PC-9 (cell line): Measurements from ENCODE around the gene GSTT2. TPM values are rescaled to one million over a fixed set of nuclear protein-coding genes. Genes with fewer than 3 reads are reported as not detected.

Source experiments
- BruUV-seq: library from RNA; stranded (reverse); fragments of 400-500 nt; replicated peaks from 2 replicates; lab custom pipeline; 2021; lab: Mats Ljungman, UMichigan
- CTCF ChIA-PET: fragments of 300-600 bp; sonication (Branson Sonifier 250); formaldehyde crosslinking; loops from one replicate; lab custom pipeline; 2022; ENCODE audit warnings: antibody characterized with exemption; lab: Charles Lee
- POLR2A ChIA-PET: fragments of 300-600 bp; sonication (Branson Sonifier 250); formaldehyde crosslinking; loops from one replicate; lab custom pipeline; 2022; ENCODE audit warnings: antibody characterized with exemption; ENCODE audit not compliant: unreplicated experiment; lab: Charles Lee
- DNase-seq, 2 experiments: peaks; one replicate each; pipeline versions ENCODE4 v3.0.0 to v3.0.0-alpha.2; 2015 to 2022; ENCODE audit warnings: mixed read lengths in 1 of 2
- H2AFZ ChIP-seq: fragments of 200-600 bp; sonication (generic); 2 replicates; pipeline ENCODE4 v1.8.1; 2017; ENCODE audit warnings: antibody characterized with exemption
- H3F3A ChIP-seq: fragments of 200-600 bp; sonication (generic); 2 replicates; pipeline ENCODE4 v1.8.1; 2017; ENCODE audit warnings: antibody characterized with exemption, mild to moderate bottlenecking, low read depth; ENCODE audit not compliant: insufficient read depth
- H3K27ac ChIP-seq: fragments of 200-600 bp; sonication (generic); 2 replicates; pipeline ENCODE4 v1.6.1; 2016; ENCODE audit warnings: mixed run types
- H3K27me3 ChIP-seq: fragments of 200-600 bp; sonication (generic); 2 replicates; pipeline ENCODE4 v1.6.1; 2016; ENCODE audit warnings: low read depth, mixed run types; ENCODE audit not compliant: insufficient read depth
- H3K36me3 ChIP-seq: fragments of 200-600 bp; sonication (generic); 2 replicates; pipeline ENCODE4 v1.6.1; 2016; ENCODE audit warnings: low read depth, mixed run types
- H3K4me1 ChIP-seq: fragments of 200-600 bp; sonication (generic); replicated peaks from 2 replicates; pipeline ENCODE4 v1.6.1; 2016; ENCODE audit warnings: mixed run types; ENCODE audit not compliant: insufficient read depth
- H3K4me2 ChIP-seq: fragments of 200-600 bp; sonication (generic); 2 replicates; pipeline ENCODE4 v1.6.1; 2017; ENCODE audit warnings: mixed run types
- H3K4me3 ChIP-seq: fragments of 200-600 bp; sonication (generic); 2 replicates; pipeline ENCODE4 v1.6.1; 2016; ENCODE audit warnings: mixed run types
- H3K79me2 ChIP-seq: fragments of 200-600 bp; sonication (generic); 2 replicates; pipeline ENCODE4 v1.6.1; 2017; ENCODE audit warnings: low read depth, mixed run types
- H3K9me2 ChIP-seq: fragments of 200-600 bp; sonication (generic); 2 replicates; pipeline ENCODE4 v1.8.1; 2017; ENCODE audit warnings: mild to moderate bottlenecking; ENCODE audit not compliant: insufficient read depth
- H3K9me3 ChIP-seq: fragments of 200-600 bp; sonication (generic); 2 replicates; pipeline ENCODE4 v1.8.1; 2016; ENCODE audit warnings: low read depth; ENCODE audit not compliant: insufficient read depth
- H4K20me1 ChIP-seq: fragments of 200-600 bp; sonication (generic); 2 replicates; pipeline ENCODE4 v1.8.1; 2017; ENCODE audit not compliant: insufficient read depth
- CTCF ChIP-seq: fragments of 200-600 bp; sonication (generic); conservative IDR thresholded peaks from 2 replicates; pipeline ENCODE4 v1.6.1; 2017; ENCODE audit warnings: mixed run types, antibody characterized with exemption, mild to moderate bottlenecking, moderate library complexity
- EZH2 ChIP-seq: fragments of 200-600 bp; sonication (generic); IDR thresholded peaks from 2 replicates; pipeline ENCODE4 v1.8.0; 2017; ENCODE audit warnings: antibody characterized with exemption, low read depth
- intact Hi-C: fragments of 100-400 bp; cut with micrococcal nuclease; formaldehyde crosslinking; loops from one replicate; pipeline ENCODE4 v1.10.0; 2022; ENCODE audit not compliant: unreplicated experiment
- total RNA-seq: library from RNA; stranded (reverse); gene quantifications from 2 replicates; pipeline ENCODE4 v1.2.3, GENCODE V29; 2021

Gene GSTT2
- total RNA-seq, 1 experiment from 2014 or later = 0.79 TPM

- intact Hi-C loops = no loop called here
- ChIA-PET POLR2A (no interaction called here), CTCF (no interaction called here)
- no peaks in the 10 kb centered on the region for H3F3A ChIP-seq
- no peak overlapping the region for H2AFZ ChIP-seq
- H3K4me2 ChIP-seq = no peak overlapping the region
- peaks cover 22% of the 10 kb centered on the region for H3K79me2 ChIP-seq
- no peaks in the 10 kb centered on the region for H3K4me1 ChIP-seq
- no peaks in the 10 kb centered on the region for H3K9me2 ChIP-seq
- H3K9me3 ChIP-seq = no peaks in the 10 kb centered on the region
- TF ChIP-seq EZH2 (no peak), CTCF (no peak)
- H3K4me3 ChIP-seq = no peak overlapping the region
- H4K20me1 ChIP-seq = no peaks in the 10 kb centered on the region
- BruUV-seq = no TSS peak
- no peaks in the 10 kb centered on the region for H3K36me3 ChIP-seq
- no peak overlapping the region for H3K27ac ChIP-seq
- no peaks in the 10 kb centered on the region for H3K27me3 ChIP-seq
- DNase-seq = no peak
These were observed 46.1 kb downstream of the GSTT2 start for GRCh38 chr22:24026056-24026455.

DNA sequence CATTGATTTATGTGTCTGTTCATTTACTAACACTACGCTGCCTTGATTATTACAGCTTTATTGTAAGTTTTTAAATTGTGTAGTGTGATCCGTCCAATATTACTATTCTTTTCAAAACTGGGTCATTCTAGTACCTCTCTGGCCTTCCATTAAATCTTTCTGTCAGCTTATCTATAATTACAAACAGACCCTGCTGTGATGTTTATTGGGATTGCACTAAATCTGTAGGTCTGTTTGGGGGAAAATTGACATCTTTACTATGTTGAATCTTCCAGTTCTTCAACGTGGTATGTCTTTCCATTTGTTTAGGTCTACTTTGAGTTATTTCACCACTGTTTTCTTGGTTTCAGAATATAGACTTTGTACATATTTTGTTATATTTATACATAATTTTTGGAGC lies 46.8 kb downstream of the GSTT2 start:
- H3K27ac ChIP-seq = no peak overlapping the region
- no peaks in the 10 kb centered on the region for H3K36me3 ChIP-seq
- H4K20me1 ChIP-seq = peaks cover 1% of the 10 kb centered on the region; the same call in 1 of the 2 replicates
- no peak overlapping the region for H3K4me3 ChIP-seq
- no peak for DNase-seq
- no peaks in the 10 kb centered on the region for H3F3A ChIP-seq
- intact Hi-C loops = no loop called here
- ChIA-PET POLR2A (interaction anchor here (0.6 kb wide), 1 partner anchor 18 kb away, joined by 3 read pairs; no protein-coding TSS in a partner anchor), CTCF (no interaction called here)
- no peak overlapping the region for H3K4me2 ChIP-seq
- H3K9me3 ChIP-seq = no peaks in the 10 kb centered on the region
- peaks cover 29% of the 10 kb centered on the region for H3K79me2 ChIP-seq
- BruUV-seq = no TSS peak
- no peak overlapping the region for H2AFZ ChIP-seq
- no peak for TF ChIP-seq EZH2
- no peaks in the 10 kb centered on the region for H3K9me2 ChIP-seq
- no peaks in the 10 kb centered on the region for H3K27me3 ChIP-seq
- no peaks in the 10 kb centered on the region for H3K4me1 ChIP-seq

- ChIA-PET CTCF (no interaction called here), POLR2A (interaction anchor here (0.6 kb wide), 1 partner anchor 19 kb away, joined by 3 read pairs; no protein-coding TSS in a partner anchor)
- H3K4me2 ChIP-seq = no peak overlapping the region
- no peaks in the 10 kb centered on the region for H3K9me3 ChIP-seq
- H3K27me3 ChIP-seq = no peaks in the 10 kb centered on the region
- H2AFZ ChIP-seq = no peak overlapping the region
- H3K9me2 ChIP-seq = no peaks in the 10 kb centered on the region
- no peak overlapping the region for H3K4me3 ChIP-seq
- peaks cover 36% of the 10 kb centered on the region for H3K79me2 ChIP-seq
- H3K4me1 ChIP-seq = no peaks in the 10 kb centered on the region
- no peaks in the 10 kb centered on the region for H3F3A ChIP-seq
- DNase-seq = no peak
- no peaks in the 10 kb centered on the region for H3K36me3 ChIP-seq
- no peak overlapping the region for H3K27ac ChIP-seq
- no peak for TF ChIP-seq CTCF
- no peak for TF ChIP-seq EZH2
- intact Hi-C loops = no loop called here
- BruUV-seq = no TSS peak
- H4K20me1 ChIP-seq = peaks cover 7% of the 10 kb centered on the region
These were observed 47.5 kb downstream of the GSTT2 start for GRCh38 chr22:24027389-24027975.
